SK-N-SH treated with all-trans-retinoic acid at 6 μM for 48 hours (cell line): ENCODE measurements around the gene SMNDC1.

Source experiments
- ATAC-seq: fragments of 200-7000 bp; cut with Tn5 transposase; 3 replicates; pipeline ENCODE4 v1.9.1; 2020; ENCODE audit warnings: mild to moderate bottlenecking, moderate library complexity
- ARNTL ChIP-seq: fragments of 450-650 bp; formaldehyde crosslinking; IDR thresholded peaks from 2 replicates; pipeline ENCODE4 v1.5.0; 2020; ENCODE audit warnings: low read depth, mild to moderate bottlenecking, moderate library complexity, borderline replicate concordance
- BACH2 ChIP-seq: fragments of 250-450 bp; sonication (Bioruptor Pico); IDR thresholded peaks from 2 replicates; pipeline ENCODE4 v1.9.0; 2021; ENCODE audit warnings: mild to moderate bottlenecking, borderline replicate concordance
- CSDC2 ChIP-seq: fragments of 250-450 bp; sonication (Bioruptor Pico); IDR thresholded peaks from 2 replicates; pipeline ENCODE4 v1.5.0; 2020; ENCODE audit warnings: mild to moderate bottlenecking, moderate library complexity
- ESRRG ChIP-seq: fragments of 250-450 bp; sonication (Bioruptor Pico); IDR thresholded peaks from 2 replicates; pipeline ENCODE4 v1.6.1; 2021; ENCODE audit warnings: mild to moderate bottlenecking
- GLIS3 ChIP-seq: fragments of 250-450 bp; sonication (Bioruptor Pico); IDR thresholded peaks from 2 replicates; pipeline ENCODE4 v1.5.0; 2020; ENCODE audit warnings: mild to moderate bottlenecking, moderate library complexity
- ISL1 ChIP-seq: fragments of 250-450 bp; sonication (Bioruptor Pico); IDR thresholded peaks from 2 replicates; pipeline ENCODE4 v2.1.2; 2022; ENCODE audit warnings: mild to moderate bottlenecking, moderate library complexity
- OSR1 ChIP-seq: fragments of 250-450 bp; sonication (Bioruptor Pico); IDR thresholded peaks from 2 replicates; pipeline ENCODE4 v1.8.0; 2022; ENCODE audit warnings: moderate library complexity, mild to moderate bottlenecking, inconsistent platforms
- PPARA ChIP-seq: fragments of 250-450 bp; sonication (Bioruptor Pico); IDR thresholded peaks from 2 replicates; pipeline ENCODE4 v1.5.0; 2020; ENCODE audit warnings: mild to moderate bottlenecking, borderline replicate concordance
- TCF4 ChIP-seq: fragments of 250-450 bp; sonication (Bioruptor Pico); IDR thresholded peaks from 2 replicates; pipeline ENCODE4 v1.8.0; 2021; ENCODE audit warnings: mild to moderate bottlenecking, moderate library complexity, borderline replicate concordance
- TOX ChIP-seq: fragments of 250-450 bp; sonication (Bioruptor Pico); IDR thresholded peaks from 2 replicates; pipeline ENCODE4 v1.8.0; 2021; ENCODE audit warnings: mild to moderate bottlenecking, moderate library complexity, borderline replicate concordance
- ZC3H10 ChIP-seq: fragments of 250-450 bp; sonication (Bioruptor Pico); IDR thresholded peaks from 2 replicates; pipeline ENCODE4 v1.5.1; 2021; ENCODE audit warnings: mild to moderate bottlenecking, moderate library complexity
- ZFP3 ChIP-seq: fragments of 250-450 bp; sonication (Bioruptor Pico); IDR thresholded peaks from 2 replicates; pipeline ENCODE4 v1.5.0; 2020; ENCODE audit warnings: mild to moderate bottlenecking, moderate library complexity
- ZFP30 ChIP-seq: fragments of 450-650 bp; formaldehyde crosslinking; IDR thresholded peaks from 2 replicates; pipeline ENCODE4 v1.5.0; 2022; ENCODE audit warnings: mild to moderate bottlenecking, moderate library complexity
- ZNF565 ChIP-seq: fragments of 450-650 bp; formaldehyde crosslinking; conservative IDR thresholded peaks from 2 replicates; pipeline ENCODE4 v1.5.0; 2020; ENCODE audit warnings: low read depth, mild to moderate bottlenecking, moderate library complexity
- ZNF70 ChIP-seq: fragments of 450-650 bp; formaldehyde crosslinking; IDR thresholded peaks from 2 replicates; pipeline ENCODE4 v1.5.0; 2020; ENCODE audit warnings: mild to moderate bottlenecking, moderate library complexity
- ZNF8 ChIP-seq: fragments of 450-650 bp; formaldehyde crosslinking; IDR thresholded peaks from 2 replicates; pipeline ENCODE4 v1.5.0; 2020; ENCODE audit warnings: mild to moderate bottlenecking, moderate library complexity
- TF ChIP-seq, protein P1 (sequence below): fragments of 250-450 bp; sonication (Bioruptor Pico); IDR thresholded peaks from 2 replicates; pipeline ENCODE4 v1.5.0; 2020; ENCODE audit warnings: mild to moderate bottlenecking, moderate library complexity
- TF ChIP-seq, protein P2 (sequence below): fragments of 250-450 bp; sonication (Bioruptor Pico); IDR thresholded peaks from 2 replicates; pipeline ENCODE4 v1.5.1; 2020; ENCODE audit warnings: low read depth, mild to moderate bottlenecking, moderate library complexity
- TF ChIP-seq, protein P3 (sequence below): fragments of 250-450 bp; sonication (Bioruptor Pico); IDR thresholded peaks from 2 replicates; pipeline ENCODE4 v1.5.1; 2021; ENCODE audit warnings: mild to moderate bottlenecking, moderate library complexity
- TF ChIP-seq, protein P4 (sequence below): fragments of 250-450 bp; sonication (Bioruptor Pico); IDR thresholded peaks from 2 replicates; pipeline ENCODE4 v1.8.0; 2021; ENCODE audit warnings: low read depth, mild to moderate bottlenecking, moderate library complexity, borderline replicate concordance

Gene SMNDC1

DNA sequence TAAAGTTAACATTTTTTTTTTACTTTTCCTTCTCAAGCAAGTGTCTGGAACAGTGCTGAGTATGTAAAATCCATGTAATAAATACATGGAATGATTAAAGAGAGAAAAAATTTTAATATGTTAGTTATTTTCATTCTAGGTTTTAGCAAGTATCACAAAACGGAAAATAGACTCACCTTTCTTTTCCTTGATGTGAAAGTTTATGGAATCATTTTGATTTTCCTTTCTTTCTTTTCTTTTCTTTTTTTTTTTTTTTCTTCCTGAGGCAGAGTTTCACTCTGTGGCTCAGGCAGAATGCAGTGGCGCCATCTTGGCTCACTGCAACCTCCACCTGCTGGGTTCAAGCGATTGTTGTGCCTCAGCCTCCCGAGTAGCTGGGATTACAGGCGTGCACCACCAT lies 28.1 kb downstream of the SMNDC1 start:
- ATAC-seq: no peak
- TF ChIP-seq BACH2 (CRISPR knock-in tag) (no peak), OSR1 (CRISPR knock-in tag) (no peak), TCF4 (CRISPR knock-in tag) (no peak)
- TF ChIP-seq, protein P1, sequence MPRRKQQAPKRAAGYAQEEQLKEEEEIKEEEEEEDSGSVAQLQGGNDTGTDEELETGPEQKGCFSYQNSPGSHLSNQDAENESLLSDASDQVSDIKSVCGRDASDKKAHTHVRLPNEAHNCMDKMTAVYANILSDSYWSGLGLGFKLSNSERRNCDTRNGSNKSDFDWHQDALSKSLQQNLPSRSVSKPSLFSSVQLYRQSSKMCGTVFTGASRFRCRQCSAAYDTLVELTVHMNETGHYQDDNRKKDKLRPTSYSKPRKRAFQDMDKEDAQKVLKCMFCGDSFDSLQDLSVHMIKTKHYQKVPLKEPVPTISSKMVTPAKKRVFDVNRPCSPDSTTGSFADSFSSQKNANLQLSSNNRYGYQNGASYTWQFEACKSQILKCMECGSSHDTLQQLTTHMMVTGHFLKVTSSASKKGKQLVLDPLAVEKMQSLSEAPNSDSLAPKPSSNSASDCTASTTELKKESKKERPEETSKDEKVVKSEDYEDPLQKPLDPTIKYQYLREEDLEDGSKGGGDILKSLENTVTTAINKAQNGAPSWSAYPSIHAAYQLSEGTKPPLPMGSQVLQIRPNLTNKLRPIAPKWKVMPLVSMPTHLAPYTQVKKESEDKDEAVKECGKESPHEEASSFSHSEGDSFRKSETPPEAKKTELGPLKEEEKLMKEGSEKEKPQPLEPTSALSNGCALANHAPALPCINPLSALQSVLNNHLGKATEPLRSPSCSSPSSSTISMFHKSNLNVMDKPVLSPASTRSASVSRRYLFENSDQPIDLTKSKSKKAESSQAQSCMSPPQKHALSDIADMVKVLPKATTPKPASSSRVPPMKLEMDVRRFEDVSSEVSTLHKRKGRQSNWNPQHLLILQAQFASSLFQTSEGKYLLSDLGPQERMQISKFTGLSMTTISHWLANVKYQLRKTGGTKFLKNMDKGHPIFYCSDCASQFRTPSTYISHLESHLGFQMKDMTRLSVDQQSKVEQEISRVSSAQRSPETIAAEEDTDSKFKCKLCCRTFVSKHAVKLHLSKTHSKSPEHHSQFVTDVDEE (CRISPR knock-in tag): no peak

DNA sequence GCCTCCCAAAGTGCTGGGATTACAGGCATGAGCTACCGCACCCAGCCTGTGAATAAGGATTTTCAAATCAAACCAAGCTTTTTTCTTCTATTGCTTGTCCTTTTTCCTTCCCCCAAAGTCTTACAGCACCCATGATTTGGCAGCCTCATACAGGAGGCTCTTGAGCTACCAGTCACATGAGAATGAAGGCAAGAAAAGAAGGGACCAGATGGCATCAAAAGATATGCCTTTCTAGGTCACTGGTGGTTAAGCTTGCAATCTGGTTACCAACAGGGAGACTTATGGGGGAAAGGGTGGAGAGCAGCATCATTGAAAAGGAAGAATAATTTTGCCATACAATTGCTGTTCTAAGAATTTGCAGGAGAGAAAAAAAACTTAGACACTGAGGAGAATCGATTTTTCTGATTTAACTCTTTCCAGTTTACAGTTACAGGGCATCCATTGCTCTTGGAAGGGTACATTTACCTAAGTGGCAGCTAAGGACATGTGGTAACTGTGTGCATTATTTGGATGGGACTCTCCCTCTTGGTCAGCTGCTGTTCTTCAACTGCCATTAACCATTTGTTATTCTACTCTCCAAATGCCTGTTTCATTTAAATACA lies 29.5 kb downstream of the SMNDC1 start:
- TF ChIP-seq GLIS3 (no peak), OSR1 (CRISPR knock-in tag) (no peak), ESRRG (CRISPR knock-in tag) (no peak), BACH2 (CRISPR knock-in tag) (no peak), TCF4 (CRISPR knock-in tag) (no peak), ARNTL (CRISPR knock-in tag) (no peak)
- TF ChIP-seq, protein P1 (CRISPR knock-in tag): no peak
- TF ChIP-seq, all 23 proteins: peak for 0
- ATAC-seq: no peak

DNA sequence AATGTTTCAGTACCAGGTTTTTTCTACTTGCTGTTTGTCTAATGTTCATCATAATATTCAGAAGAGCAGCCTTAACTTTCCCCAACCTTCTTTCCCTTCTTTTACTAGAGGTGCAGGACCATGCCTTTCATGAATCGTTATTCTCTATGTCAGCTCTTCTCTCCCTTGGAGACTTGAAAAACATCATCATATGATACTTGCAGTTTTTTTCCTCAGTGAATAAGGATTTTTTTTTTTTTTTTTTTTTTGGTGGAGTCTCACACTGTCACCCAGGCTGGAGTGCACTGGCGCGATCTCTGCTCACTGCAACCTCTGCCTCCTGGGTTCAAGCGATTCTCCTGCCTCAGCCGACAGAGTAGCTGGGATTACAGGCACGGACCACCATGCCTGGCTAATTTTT lies 30.1 kb downstream of the SMNDC1 start:
- ATAC-seq: no peak
- no peak for TF ChIP-seq TOX (CRISPR knock-in tag)
- TF ChIP-seq ZNF565 (CRISPR knock-in tag): no peak
- TF ChIP-seq ISL1 (CRISPR knock-in tag): no peak
- TF ChIP-seq, protein P1 (CRISPR knock-in tag): no peak
- TF ChIP-seq ZNF8 (CRISPR knock-in tag): no peak
- TF ChIP-seq, protein P2, sequence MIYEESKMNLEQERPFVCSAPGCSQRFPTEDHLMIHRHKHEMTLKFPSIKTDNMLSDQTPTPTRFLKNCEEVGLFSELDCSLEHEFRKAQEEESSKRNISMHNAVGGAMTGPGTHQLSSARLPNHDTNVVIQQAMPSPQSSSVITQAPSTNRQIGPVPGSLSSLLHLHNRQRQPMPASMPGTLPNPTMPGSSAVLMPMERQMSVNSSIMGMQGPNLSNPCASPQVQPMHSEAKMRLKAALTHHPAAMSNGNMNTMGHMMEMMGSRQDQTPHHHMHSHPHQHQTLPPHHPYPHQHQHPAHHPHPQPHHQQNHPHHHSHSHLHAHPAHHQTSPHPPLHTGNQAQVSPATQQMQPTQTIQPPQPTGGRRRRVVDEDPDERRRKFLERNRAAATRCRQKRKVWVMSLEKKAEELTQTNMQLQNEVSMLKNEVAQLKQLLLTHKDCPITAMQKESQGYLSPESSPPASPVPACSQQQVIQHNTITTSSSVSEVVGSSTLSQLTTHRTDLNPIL: no peak
- no peak for TF ChIP-seq CSDC2 (CRISPR knock-in tag)
- TF ChIP-seq ZFP30: no peak
- TF ChIP-seq TCF4 (CRISPR knock-in tag): no peak
- no peak for TF ChIP-seq ARNTL (CRISPR knock-in tag)
- no peak for TF ChIP-seq ZFP3 (CRISPR knock-in tag)
- no peak for TF ChIP-seq PPARA (CRISPR knock-in tag)
- TF ChIP-seq GLIS3: no peak
- TF ChIP-seq, protein P3, sequence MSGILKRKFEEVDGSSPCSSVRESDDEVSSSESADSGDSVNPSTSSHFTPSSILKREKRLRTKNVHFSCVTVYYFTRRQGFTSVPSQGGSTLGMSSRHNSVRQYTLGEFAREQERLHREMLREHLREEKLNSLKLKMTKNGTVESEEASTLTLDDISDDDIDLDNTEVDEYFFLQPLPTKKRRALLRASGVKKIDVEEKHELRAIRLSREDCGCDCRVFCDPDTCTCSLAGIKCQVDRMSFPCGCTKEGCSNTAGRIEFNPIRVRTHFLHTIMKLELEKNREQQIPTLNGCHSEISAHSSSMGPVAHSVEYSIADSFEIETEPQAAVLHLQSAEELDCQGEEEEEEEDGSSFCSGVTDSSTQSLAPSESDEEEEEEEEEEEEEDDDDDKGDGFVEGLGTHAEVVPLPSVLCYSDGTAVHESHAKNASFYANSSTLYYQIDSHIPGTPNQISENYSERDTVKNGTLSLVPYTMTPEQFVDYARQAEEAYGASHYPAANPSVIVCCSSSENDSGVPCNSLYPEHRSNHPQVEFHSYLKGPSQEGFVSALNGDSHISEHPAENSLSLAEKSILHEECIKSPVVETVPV (CRISPR knock-in tag): no peak
- no peak for TF ChIP-seq ZC3H10 (CRISPR knock-in tag)
- TF ChIP-seq, protein P4, sequence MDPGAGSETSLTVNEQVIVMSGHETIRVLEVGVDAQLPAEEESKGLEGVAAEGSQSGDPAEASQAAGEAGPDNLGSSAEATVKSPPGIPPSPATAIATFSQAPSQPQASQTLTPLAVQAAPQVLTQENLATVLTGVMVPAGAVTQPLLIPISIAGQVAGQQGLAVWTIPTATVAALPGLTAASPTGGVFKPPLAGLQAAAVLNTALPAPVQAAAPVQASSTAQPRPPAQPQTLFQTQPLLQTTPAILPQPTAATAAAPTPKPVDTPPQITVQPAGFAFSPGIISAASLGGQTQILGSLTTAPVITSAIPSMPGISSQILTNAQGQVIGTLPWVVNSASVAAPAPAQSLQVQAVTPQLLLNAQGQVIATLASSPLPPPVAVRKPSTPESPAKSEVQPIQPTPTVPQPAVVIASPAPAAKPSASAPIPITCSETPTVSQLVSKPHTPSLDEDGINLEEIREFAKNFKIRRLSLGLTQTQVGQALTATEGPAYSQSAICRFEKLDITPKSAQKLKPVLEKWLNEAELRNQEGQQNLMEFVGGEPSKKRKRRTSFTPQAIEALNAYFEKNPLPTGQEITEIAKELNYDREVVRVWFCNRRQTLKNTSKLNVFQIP: no peak
- TF ChIP-seq ZNF70: no peak
- TF ChIP-seq, all 23 proteins: peak for 0
